Activated T-cell treated with anti-CD3 and anti-CD28 coated beads, Interleukin-2, amount 50 U/mL, for 4 hours (primary cell): ENCODE measurements around the gene TSKS. TPM values are rescaled to one million over a fixed set of nuclear protein-coding genes. Genes with fewer than 3 reads are reported as not detected.

Experiments used
- ATAC-seq, 2 donors: fragments of 200-7000 bp; cut with Tn5 transposase; one replicate each; pipeline ENCODE4 v1.10.0; 2021
- DNase-seq: peaks from one replicate; pipeline ENCODE4 v3.0.0-alpha.2; 2020
- H3K27me3 Mint-ChIP-seq: one replicate; pipeline ENCODE4 v1.8.0; 2021; ENCODE audit warnings: low read depth, mixed read lengths
- H3K36me3 Mint-ChIP-seq: one replicate; pipeline ENCODE4 v1.8.0; 2022; ENCODE audit warnings: mixed read lengths; ENCODE audit not compliant: insufficient read depth
- H3K4me1 Mint-ChIP-seq: one replicate; pipeline ENCODE4 v1.8.0; 2021; ENCODE audit warnings: low read depth, mixed read lengths
- H3K4me3 Mint-ChIP-seq: one replicate; pipeline ENCODE4 v1.8.0; 2021; ENCODE audit warnings: mild to moderate bottlenecking, moderate library complexity, mixed read lengths
- H3K9me3 Mint-ChIP-seq: one replicate; pipeline ENCODE4 v1.8.0; 2021; ENCODE audit warnings: mixed read lengths
- total RNA-seq, 3 donors: library from RNA; stranded (reverse); gene quantifications; one replicate each; pipeline ENCODE4 v1.2.1, GENCODE V29; 2021

Gene TSKS
- total RNA-seq, 3 donors from 2014 or later = 0.40 to 1.2 TPM; not detected in 1

DNA sequence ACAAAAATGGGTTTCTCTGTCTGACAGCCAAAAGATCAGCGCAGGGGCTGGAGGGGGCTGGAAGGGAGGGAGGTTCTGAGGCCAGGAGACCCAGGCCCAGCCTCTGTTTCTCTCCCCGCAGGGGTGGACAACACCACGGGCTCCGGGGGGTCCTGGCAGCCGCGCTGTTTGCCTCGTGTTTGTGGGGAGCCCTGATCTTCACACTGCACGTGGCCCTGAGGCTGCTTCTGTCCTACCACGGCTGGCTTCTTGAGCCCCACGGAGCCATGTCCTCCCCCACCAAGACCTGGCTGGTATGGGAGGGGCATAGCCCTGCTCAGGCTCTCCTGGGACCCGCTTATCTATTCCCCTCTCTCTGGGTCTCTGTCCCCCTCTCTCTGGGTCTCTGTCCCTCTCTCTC, 62.5 kb downstream of the TSKS start:
- H3K4me1 Mint-ChIP-seq = no peaks in the 10 kb centered on the region
- DNase-seq = no peak
- no peak for ATAC-seq
- no peaks in the 10 kb centered on the region for H3K27me3 Mint-ChIP-seq
- no peak overlapping the region for H3K4me3 Mint-ChIP-seq
- no peaks in the 10 kb centered on the region for H3K36me3 Mint-ChIP-seq
- no peaks in the 10 kb centered on the region for H3K9me3 Mint-ChIP-seq

DNA sequence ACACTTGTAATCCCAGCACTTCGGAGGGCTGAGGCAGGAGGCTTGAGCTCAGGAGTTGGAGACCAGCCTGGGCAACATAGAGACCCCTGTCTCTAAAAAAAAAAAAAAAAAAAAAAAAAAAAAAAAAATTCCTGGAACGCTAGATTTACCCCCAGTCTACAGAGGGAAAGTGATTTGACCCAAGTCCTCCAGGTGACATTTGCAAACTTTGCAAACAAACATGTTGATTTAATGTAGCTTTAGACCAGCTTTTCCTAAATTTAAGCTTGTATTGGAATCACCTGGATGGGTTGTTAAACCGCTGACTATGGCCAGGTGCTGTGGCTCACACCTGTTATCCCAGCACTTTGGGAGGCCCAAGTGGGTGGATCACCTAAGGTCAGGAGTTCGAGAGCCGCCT, 63.7 kb downstream of the TSKS start:
- no peaks in the 10 kb centered on the region for H3K27me3 Mint-ChIP-seq
- no peaks in the 10 kb centered on the region for H3K36me3 Mint-ChIP-seq
- no peak overlapping the region for H3K4me3 Mint-ChIP-seq
- ATAC-seq (no peak), DNase-seq (no peak)
- H3K9me3 Mint-ChIP-seq = no peaks in the 10 kb centered on the region
- H3K4me1 Mint-ChIP-seq = no peaks in the 10 kb centered on the region

DNA sequence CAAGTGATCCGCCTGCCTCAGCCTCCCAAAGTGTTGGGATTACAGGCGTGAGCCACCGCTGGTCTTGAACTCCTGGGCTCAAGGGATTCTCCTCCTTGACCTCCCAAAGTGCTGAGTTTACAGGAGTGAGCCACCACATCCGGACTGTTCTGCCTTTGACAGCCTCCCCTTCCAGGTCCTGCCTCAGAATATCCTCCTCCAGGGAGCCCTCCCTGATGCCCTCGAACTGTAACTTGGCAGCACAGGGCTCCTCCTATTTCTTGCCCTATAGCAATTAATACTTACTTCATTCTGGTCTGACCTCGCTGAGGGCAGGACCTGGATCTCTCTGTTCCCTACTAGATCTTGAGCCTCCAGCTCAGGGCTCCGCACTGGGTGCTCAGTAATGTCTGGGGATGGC, 66.2 kb downstream of the TSKS start:
- Mint-ChIP-seq H3K9me3 (no peaks in the 10 kb centered on the region), H3K36me3 (no peaks in the 10 kb centered on the region), H3K27me3 (peaks cover 2% of the 10 kb centered on the region), H3K4me1 (no peaks in the 10 kb centered on the region), H3K4me3 (no peak overlapping the region)
- no peak for ATAC-seq
- DNase-seq = no peak

DNA sequence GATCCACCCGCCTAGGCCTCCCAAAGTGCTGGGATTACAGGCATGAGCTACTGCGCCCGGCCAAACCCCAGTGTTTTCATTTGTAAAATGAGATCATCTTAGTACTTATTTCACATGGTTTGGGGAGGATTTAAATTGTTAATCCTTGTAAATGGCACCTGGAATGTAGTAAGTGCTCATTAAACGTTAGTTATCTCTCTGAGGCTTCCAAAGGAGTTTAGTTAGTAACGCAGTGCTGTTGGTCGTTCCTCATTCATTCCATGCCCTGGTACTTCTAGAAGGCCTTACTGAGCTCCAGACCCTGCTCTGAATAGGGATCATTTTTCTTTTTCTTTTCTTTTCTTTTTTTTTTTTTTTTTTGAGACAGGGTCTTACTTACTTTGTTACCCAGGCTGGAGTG, 67.0 kb downstream of the TSKS start:
- ATAC-seq = no peak

DNA sequence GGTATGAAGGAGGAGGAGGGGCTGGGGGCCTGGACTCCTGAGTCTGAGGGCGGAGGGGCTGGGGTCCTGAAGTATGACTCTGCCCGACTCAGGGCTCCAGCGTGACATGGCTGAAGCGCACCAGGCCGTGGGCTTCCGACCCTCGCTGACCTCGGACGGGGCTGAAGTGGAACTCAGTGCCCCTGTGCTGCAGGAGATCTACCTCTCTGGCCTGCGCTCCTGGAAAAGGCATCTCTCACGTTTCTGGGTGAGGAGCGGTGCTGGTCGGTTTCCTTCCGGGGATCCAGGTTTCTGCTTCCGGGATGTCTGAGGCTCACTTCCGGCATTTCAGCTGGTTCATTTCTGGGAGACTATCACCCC, 71.0 kb downstream of the TSKS start:
- ATAC-seq (no peak), DNase-seq (no peak)
- peaks cover 4% of the 10 kb centered on the region for H3K36me3 Mint-ChIP-seq
- H3K4me3 Mint-ChIP-seq = no peak overlapping the region
- H3K27me3 Mint-ChIP-seq = peaks cover 16% of the 10 kb centered on the region
- no peaks in the 10 kb centered on the region for H3K9me3 Mint-ChIP-seq
- H3K4me1 Mint-ChIP-seq = peaks cover 17% of the 10 kb centered on the region

More for the DNA sequence above, 67.0 kb downstream of the TSKS start:
- H3K4me3 Mint-ChIP-seq = no peak overlapping the region
- H3K9me3 Mint-ChIP-seq = no peaks in the 10 kb centered on the region
- peaks cover 7% of the 10 kb centered on the region for H3K27me3 Mint-ChIP-seq
- peaks cover 4% of the 10 kb centered on the region for H3K4me1 Mint-ChIP-seq
- no peaks in the 10 kb centered on the region for H3K36me3 Mint-ChIP-seq
- DNase-seq = no peak

DNA sequence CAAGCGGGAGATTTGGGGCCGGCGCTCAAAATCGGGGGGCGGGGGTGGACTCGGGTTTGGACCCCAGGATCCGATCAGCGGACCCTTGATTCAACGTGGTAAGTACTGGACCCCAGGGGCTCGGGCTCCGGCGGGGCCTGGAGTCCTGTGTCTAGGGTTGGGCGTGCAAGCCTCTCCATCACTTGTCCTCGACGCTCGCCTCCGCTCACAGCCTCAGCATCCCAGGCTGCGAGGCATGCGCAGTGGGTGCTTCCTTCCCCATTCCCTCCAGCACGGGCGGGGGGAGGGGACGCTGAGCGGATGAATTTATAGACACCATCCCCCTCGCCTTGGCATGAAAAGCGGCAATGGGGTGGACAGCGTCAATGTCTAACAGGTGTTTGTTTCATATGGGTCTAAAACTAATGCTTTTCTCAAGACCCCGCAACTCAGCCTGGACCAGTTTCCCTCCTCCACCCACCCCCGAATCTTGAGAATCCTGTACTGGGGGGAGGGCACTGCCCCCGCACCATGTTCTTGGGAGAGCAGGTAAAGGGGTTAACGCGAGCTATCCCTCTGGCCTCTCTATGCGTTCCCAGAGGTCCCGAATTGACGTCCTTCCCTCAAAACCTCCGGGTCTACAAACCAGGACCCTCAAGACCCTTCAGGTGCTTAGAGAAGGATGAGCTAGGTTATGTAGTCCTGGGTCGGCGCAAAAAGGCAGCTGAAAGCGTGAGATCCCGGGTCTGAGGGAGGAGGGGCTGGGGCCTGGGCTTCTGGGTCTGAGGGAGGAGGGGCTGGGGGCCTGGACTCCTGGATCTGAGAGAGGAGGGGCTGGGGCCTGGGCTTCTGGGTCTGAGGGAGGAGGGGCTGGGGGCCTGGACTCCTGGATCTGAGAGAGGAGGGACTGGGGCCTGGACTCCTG, 71.6 kb downstream of the TSKS start:
- Mint-ChIP-seq H3K4me1 (peaks cover 17% of the 10 kb centered on the region), H3K36me3 (peaks cover 8% of the 10 kb centered on the region), H3K4me3 (peak overlapping the region; percentile 77), H3K9me3 (no peaks in the 10 kb centered on the region), H3K27me3 (peaks cover 16% of the 10 kb centered on the region)
- DNase-seq = no peak
- ATAC-seq = peak; percentile 28 to 31

DNA sequence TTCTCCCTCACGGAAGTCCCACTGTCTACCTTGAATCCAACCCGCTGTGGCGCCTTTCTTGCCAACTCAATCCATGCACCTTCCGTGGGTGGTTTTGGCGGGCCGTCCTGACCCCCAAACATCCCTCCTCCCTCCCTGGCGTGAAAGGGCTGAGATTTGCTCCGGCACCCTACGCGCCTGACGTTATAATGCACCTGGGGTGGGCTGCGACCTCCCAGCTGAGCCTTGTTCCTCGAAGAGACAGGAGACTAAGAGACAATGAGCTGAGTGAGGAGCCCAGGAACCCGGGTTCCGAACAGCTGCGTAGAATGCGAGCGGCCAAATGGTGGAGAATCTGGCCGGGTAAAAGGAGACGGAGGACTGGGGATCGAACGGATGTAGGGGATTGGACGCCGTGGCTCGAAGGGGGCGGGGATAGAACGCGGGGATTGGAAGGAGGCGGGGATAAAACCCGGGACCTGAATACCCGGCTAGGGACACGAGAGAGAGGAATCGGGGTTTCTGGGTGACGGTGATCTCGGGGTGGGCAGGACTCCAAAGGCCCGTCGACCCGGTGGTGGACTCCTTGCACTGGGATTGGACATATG, 72.4 kb downstream of the TSKS start, which contains the start of gene CPT1C:
CPT1C (plus strand) TSS at position 461 of the 587 bp plus-strand sequence. CDS start 1,137 bp downstream, outside the sequence.
- Mint-ChIP-seq H3K36me3 (peaks cover 9% of the 10 kb centered on the region), H3K4me3 (peak within 1 kb of the TSS; percentile 77), H3K27me3 (peaks cover 16% of the 10 kb centered on the region), H3K9me3 (no peaks in the 10 kb centered on the region), H3K4me1 (peaks cover 17% of the 10 kb centered on the region)
- peak; percentile 37 for DNase-seq
- peak; percentile 63 to 64 for ATAC-seq

DNA sequence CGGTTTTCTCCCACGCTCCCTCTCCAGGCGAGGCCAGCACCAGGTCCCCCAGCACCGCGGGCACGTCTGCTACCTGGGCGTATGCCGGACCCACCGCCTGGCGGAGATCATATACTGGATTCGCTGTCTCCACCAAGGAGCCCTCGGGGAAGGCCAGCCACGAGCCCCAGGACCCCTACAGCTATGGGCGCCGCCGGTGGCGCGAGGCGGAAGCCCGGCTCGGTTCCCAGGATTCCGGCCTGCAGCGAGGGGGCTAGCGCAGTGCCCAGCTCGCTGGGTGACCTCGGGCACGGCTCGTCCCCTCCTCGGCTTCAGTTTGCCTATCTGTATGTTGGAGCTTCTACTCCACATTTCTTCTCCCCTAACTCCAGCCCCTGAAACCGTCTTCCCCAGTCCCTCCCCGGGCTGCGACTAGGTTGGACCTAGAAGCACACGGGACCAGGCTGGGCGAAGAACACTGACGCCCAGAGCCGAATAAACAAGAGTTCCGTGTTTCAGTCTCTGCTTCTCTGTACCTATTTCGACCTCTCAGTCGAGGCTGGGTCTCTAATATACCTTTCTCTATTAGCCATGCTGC, 72.9 kb downstream of the TSKS start:
- H3K4me1 Mint-ChIP-seq = peaks cover 17% of the 10 kb centered on the region
- H3K4me3 Mint-ChIP-seq = peak overlapping the region; percentile 77
- no peak for DNase-seq
- peaks cover 15% of the 10 kb centered on the region for H3K36me3 Mint-ChIP-seq
- H3K27me3 Mint-ChIP-seq = peaks cover 16% of the 10 kb centered on the region
- no peaks in the 10 kb centered on the region for H3K9me3 Mint-ChIP-seq
- ATAC-seq = peak; percentile 10 to 15

Other genes with a start within 250 kb of the TSKS start
- gene RCN3, start 235.3 kb downstream of the TSKS start, total RNA-seq = 1 to 10 TPM; 2.4 to 4.0 (median 3.5) TPM
- gene NOSIP, start 182.8 kb downstream of the TSKS start, total RNA-seq = 10 to 100 TPM; 86.0 to 89.6 (median 87.0) TPM
- 1 to 10 TPM; 1.0 to 1.4 (median 1.3) TPM for gene PRRG2, start 182.0 kb downstream of the TSKS start, total RNA-seq
- 10 to 100 TPM; 28.0 to 33.1 (median 28.7) TPM for gene PRR12, start 172.1 kb downstream of the TSKS start, total RNA-seq
- gene RRAS, start 123.2 kb downstream of the TSKS start, total RNA-seq = 1 to 10 TPM; 2.3 to 3.8 (median 3.5) TPM
- gene SCAF1, start 121.1 kb downstream of the TSKS start, total RNA-seq = 10 to 100 TPM; 81.7 to 82.9 (median 82.5) TPM
- 100 to 1,000 TPM; 140 to 160 (median 148) TPM for gene IRF3, start 97.4 kb downstream of the TSKS start, total RNA-seq
- gene BCL2L12, start 97.4 kb downstream of the TSKS start, total RNA-seq = 10 to 100 TPM; 64.6 to 71.2 (median 71.1) TPM
- 100 to 1,000 TPM; 692 to 815 (median 725) TPM for gene PRMT1, start 86.0 kb downstream of the TSKS start, total RNA-seq
- gene ADM5, start 73.7 kb downstream of the TSKS start, total RNA-seq = 10 to 100 TPM; 16.3 to 20.8 (median 17.2) TPM
- gene CPT1C, start 72.2 kb downstream of the TSKS start, total RNA-seq = 1 to 10 TPM in 1 of 3 donors, under 1 TPM in 2; 0.60 to 1.2 (median 0.95) TPM
- gene AP2A1, start 3.7 kb upstream of the TSKS start, total RNA-seq = 10 to 100 TPM; 63.6 to 73.6 (median 71.5) TPM
- gene FUZ, start 50.0 kb upstream of the TSKS start, total RNA-seq = 10 to 100 TPM; 15.6 to 19.9 (median 18.5) TPM
- gene MED25, start 55.0 kb upstream of the TSKS start, total RNA-seq = 10 to 100 TPM; 44.1 to 51.0 (median 47.2) TPM
- 10 to 100 TPM; 77.8 to 86.3 (median 83.7) TPM for gene PTOV1, start 87.9 kb upstream of the TSKS start, total RNA-seq
- gene PNKP, start 104.3 kb upstream of the TSKS start, total RNA-seq = 100 to 1,000 TPM; 110 to 120 (median 110) TPM
- gene AKT1S1, start 114.0 kb upstream of the TSKS start, total RNA-seq = 10 to 100 TPM; 25.3 to 31.6 (median 28.0) TPM
- 10 to 100 TPM; 29.1 to 30.5 (median 29.3) TPM for gene TBC1D17, start 114.4 kb upstream of the TSKS start, total RNA-seq
- 10 to 100 TPM; 24.7 to 52.7 (median 36.4) TPM for gene IL4I1, start 133.6 kb upstream of the TSKS start, total RNA-seq
- gene ATF5, start 165.9 kb upstream of the TSKS start, total RNA-seq = 10 to 100 TPM; 58.4 to 73.1 (median 60.6) TPM
- gene NUP62, start 166.2 kb upstream of the TSKS start, total RNA-seq = 100 to 1,000 TPM; 172 to 189 (median 184) TPM
- not detected for gene SIGLEC11, start 197.9 kb upstream of the TSKS start, total RNA-seq